Measurements from ENCODE around the gene HOXA11.

HOXA11 gene

GRCh38 chr7:27145165-27145913 is 39.7 kb downstream of the HOXA11 start:
- TF ChIP-seq ZNF274 (IDR thresholded peaks at IDR 0.05; ENCODE audit: low read depth, low read length) = no peak

GRCh38 chr7:27144781-27145164 is 40.3 kb downstream of the HOXA11 start:
- no peak for TF ChIP-seq ZNF274 (IDR thresholded peaks at IDR 0.05; ENCODE audit: low read depth, low read length)
- H3K4me3 ChIP-seq (ENCODE audit: low read length) = no peak overlapping the region; the same call in 1 of the 2 replicates

More at GRCh38 chr7:27145165-27145913, 39.7 kb downstream of the HOXA11 start:
- H3K4me3 ChIP-seq (ENCODE audit: low read length) = no peak overlapping the region; the same call in 1 of the 2 replicates

- peak overlapping the region; percentile 59; the same call in 1 of the 2 replicates for H3K4me3 ChIP-seq (ENCODE audit: low read length)
- no peak for TF ChIP-seq ZNF274 (IDR thresholded peaks at IDR 0.05; ENCODE audit: low read depth, low read length)
Measured at GRCh38 chr7:27143950-27144780, 40.9 kb downstream of the HOXA11 start.

- no peak for TF ChIP-seq ZNF274 (IDR thresholded peaks at IDR 0.05; ENCODE audit: low read depth, low read length)
- H3K4me3 ChIP-seq (ENCODE audit: low read length) = peak within 1 kb of the TSS; percentile 59
Measured at GRCh38 chr7:27143023-27143949, 41.7 kb downstream of the HOXA11 start, which contains the start of gene HOXA5. Gene HOXA5, minus strand, starts transcription at chr7:27143681. Its CDS starts 74 bp downstream, at chr7:27143607.

- peak overlapping the region; percentile 59 for H3K4me3 ChIP-seq (ENCODE audit: low read length)
Measured at GRCh38 chr7:27142580-27143022, 42.4 kb downstream of the HOXA11 start.

GRCh38 chr7:27141923-27142579 is 43.0 kb downstream of the HOXA11 start:
- no peak for TF ChIP-seq ZNF274 (IDR thresholded peaks at IDR 0.05; ENCODE audit: low read depth, low read length)
- peak overlapping the region; percentile 59 for H3K4me3 ChIP-seq (ENCODE audit: low read length)

More at GRCh38 chr7:27142580-27143022, 42.4 kb downstream of the HOXA11 start:
- no peak for TF ChIP-seq ZNF274 (IDR thresholded peaks at IDR 0.05; ENCODE audit: low read depth, low read length)

GRCh38 chr7:27141137-27141922 is 43.7 kb downstream of the HOXA11 start:
- no peak for TF ChIP-seq ZNF274 (IDR thresholded peaks at IDR 0.05; ENCODE audit: low read depth, low read length)
- no peak overlapping the region for H3K4me3 ChIP-seq (ENCODE audit: low read length)

GRCh38 chr7:27140126-27140857 is 44.7 kb downstream of the HOXA11 start:
- no peak for TF ChIP-seq ZNF274 (IDR thresholded peaks at IDR 0.05; ENCODE audit: low read depth, low read length)

GRCh38 chr7:27139334-27140125 is 45.5 kb downstream of the HOXA11 start:
- no peak for TF ChIP-seq ZNF274 (IDR thresholded peaks at IDR 0.05; ENCODE audit: low read depth, low read length)
- no peak overlapping the region for H3K4me3 ChIP-seq (ENCODE audit: low read length)

More at GRCh38 chr7:27140126-27140857, 44.7 kb downstream of the HOXA11 start:
- H3K4me3 ChIP-seq (ENCODE audit: low read length) = no peak overlapping the region

- H3K4me3 ChIP-seq (ENCODE audit: low read length) = no peak overlapping the region
- no peak for TF ChIP-seq ZNF274 (IDR thresholded peaks at IDR 0.05; ENCODE audit: low read depth, low read length)
Measured at GRCh38 chr7:27138985-27139333, 46.1 kb downstream of the HOXA11 start.

GRCh38 chr7:27138472-27138871 is 46.6 kb downstream of the HOXA11 start:
- H3K4me3 ChIP-seq (ENCODE audit: low read length) = no peak overlapping the region
- no peak for TF ChIP-seq ZNF274 (IDR thresholded peaks at IDR 0.05; ENCODE audit: low read depth, low read length)
